Measurements from ENCODE around the gene SLC4A9. TPM values are rescaled to one million over a fixed set of nuclear protein-coding genes. Genes with fewer than 3 reads are reported as not detected.

The SLC4A9 gene
- total RNA-seq, 4 donors from 2014 or later: 0.38 to 2.5 (median 0.40) TPM; not detected in 1

GRCh38 chr5:140324041-140324600 lies 35.9 kb upstream of the SLC4A9 start:
- peak in 1 of 3 donors; percentile 8 for DNase-seq
- H3K4me1 ChIP-seq: peaks cover 0 to 5% (median 0%) of the 10 kb centered on the region in 4 donors
- TF ChIP-seq POLR2A (IDR thresholded peaks at IDR 0.05) (no peak), CTCF (IDR thresholded peaks at IDR 0.05) (no peak)
- H3K27me3 ChIP-seq: no peaks in the 10 kb centered on the region
- H3K9me3 ChIP-seq: no peaks in the 10 kb centered on the region
- no peaks in the 10 kb centered on the region for H3K36me3 ChIP-seq
- no peak overlapping the region for H3K4me3 ChIP-seq
- peak overlapping the region in 1 of 4 donors; percentile 68 for H3K27ac ChIP-seq

- peaks cover 0 to 5% (median 0%) of the 10 kb centered on the region in 4 donors for H3K4me1 ChIP-seq
- TF ChIP-seq CTCF (IDR thresholded peaks at IDR 0.05): no peak
- no peak for TF ChIP-seq POLR2A (IDR thresholded peaks at IDR 0.05)
- peak in 1 of 3 donors; percentile 27 for DNase-seq
- H3K36me3 ChIP-seq: no peaks in the 10 kb centered on the region
- H3K4me3 ChIP-seq: no peak overlapping the region
- no peaks in the 10 kb centered on the region for H3K27me3 ChIP-seq
- H3K9me3 ChIP-seq: no peaks in the 10 kb centered on the region
- H3K27ac ChIP-seq: no peak overlapping the region
These were observed 35.3 kb upstream of the SLC4A9 start for GRCh38 chr5:140324617-140325241.

- no peak for TF ChIP-seq CTCF (IDR thresholded peaks at IDR 0.05)
- no peak for TF ChIP-seq POLR2A (IDR thresholded peaks at IDR 0.05)
These were observed 34.5 kb upstream of the SLC4A9 start for GRCh38 chr5:140325486-140325885.

GRCh38 chr5:140327589-140327988 lies 32.4 kb upstream of the SLC4A9 start:
- no peak overlapping the region for H3K27ac ChIP-seq
- DNase-seq: no peak
- H3K9me3 ChIP-seq: no peaks in the 10 kb centered on the region
- no peak for TF ChIP-seq POLR2A (IDR thresholded peaks at IDR 0.05)
- TF ChIP-seq CTCF (IDR thresholded peaks at IDR 0.05): no peak
- no peaks in the 10 kb centered on the region for H3K27me3 ChIP-seq
- H3K36me3 ChIP-seq: no peaks in the 10 kb centered on the region
- H3K4me3 ChIP-seq: no peak overlapping the region
- peaks cover 0 to 5% (median 0%) of the 10 kb centered on the region in 4 donors for H3K4me1 ChIP-seq

More at GRCh38 chr5:140325486-140325885, 34.5 kb upstream of the SLC4A9 start:
- Histone ChIP-seq H3K4me3 (no peak overlapping the region), H3K27ac (no peak overlapping the region), H3K9me3 (no peaks in the 10 kb centered on the region), H3K27me3 (no peaks in the 10 kb centered on the region), H3K36me3 (no peaks in the 10 kb centered on the region), H3K4me1 (peaks cover 0 to 5% (median 0%) of the 10 kb centered on the region in 4 donors)
- peak in 1 of 3 donors; percentile 9 for DNase-seq

GRCh38 chr5:140328036-140328764 lies 31.8 kb upstream of the SLC4A9 start:
- no peak for DNase-seq
- Histone ChIP-seq H3K9me3 (no peaks in the 10 kb centered on the region), H3K36me3 (peaks cover 0 to 5% (median 0%) of the 10 kb centered on the region in 3 donors), H3K27me3 (no peaks in the 10 kb centered on the region), H3K27ac (no peak overlapping the region), H3K4me1 (peaks cover 0 to 1% (median 0%) of the 10 kb centered on the region in 4 donors), H3K4me3 (no peak overlapping the region)
- TF ChIP-seq CTCF (IDR thresholded peaks at IDR 0.05) (no peak), POLR2A (IDR thresholded peaks at IDR 0.05) (no peak)
